K562 (cell line): ENCODE data around the gene TMC2. TPM values are rescaled to one million over a fixed set of nuclear protein-coding genes. Genes with fewer than 3 reads are reported as not detected.

Source experiments
- CHD1 ChIP-seq: fragments of 200-600 bp; sonication (generic); IDR thresholded peaks from one replicate; pipeline ENCODE4 v1.6.1; 2012; ENCODE audit warnings: mild to moderate bottlenecking, moderate library complexity, low read length, inconsistent platforms
- E4F1 ChIP-seq: fragments of 250-450 bp; sonication (Bioruptor Pico); IDR thresholded peaks from 2 replicates; pipeline ENCODE4 v1.5.0; 2021; ENCODE audit warnings: mild to moderate bottlenecking, borderline replicate concordance
- ELF4 ChIP-seq: fragments of 450-650 bp; formaldehyde crosslinking; IDR thresholded peaks from 2 replicates; pipeline ENCODE4 v1.4.0; 2022; ENCODE audit warnings: missing genetic modification characterization
- FOXP4 ChIP-seq: sonication (generic); formaldehyde crosslinking; IDR thresholded peaks from 2 replicates; pipeline ENCODE4 v1.8.0; 2022; ENCODE audit warnings: mild to moderate bottlenecking, missing genetic modification reagents, borderline replicate concordance
- GABPB2 ChIP-seq: fragments of 250-450 bp; sonication (Bioruptor Pico); conservative IDR thresholded peaks from 2 replicates; pipeline ENCODE4 v1.5.1; 2021; ENCODE audit warnings: mild to moderate bottlenecking
- HNRNPUL1 ChIP-seq: fragments of 200-400 bp; formaldehyde crosslinking; IDR thresholded peaks from 2 replicates; pipeline ENCODE4 v1.6.1; 2017; ENCODE audit warnings: low read length
- HSF4 ChIP-seq: fragments of 250-450 bp; sonication (Bioruptor Pico); IDR thresholded peaks from 2 replicates; pipeline ENCODE4 v2.1.2; 2022; ENCODE audit warnings: mild to moderate bottlenecking, moderate library complexity, borderline replicate concordance
- KDM5B ChIP-seq: fragments of 200-600 bp; sonication (generic); IDR thresholded peaks from 2 replicates; pipeline ENCODE4 v1.6.1; 2012; ENCODE audit warnings: low read depth, mild to moderate bottlenecking, moderate library complexity, low read length, control low read depth, inconsistent platforms; ENCODE audit not compliant: insufficient replicate concordance
- MAZ ChIP-seq, 2 experiments: fragments of 450-650 bp in 1 of 2; sonication (generic) in 1 of 2; formaldehyde crosslinking; IDR thresholded peaks in 1 of 2; conservative IDR thresholded peaks in 1 of 2; 2 replicates each; pipeline versions ENCODE4 v1.4.0 to v1.5.0; 2020; ENCODE audit warnings: mild to moderate bottlenecking in 1 of 2, missing genetic modification reagents in 1 of 2
- MBD1 ChIP-seq: fragments of 250-450 bp; sonication (Bioruptor Pico); IDR thresholded peaks from 2 replicates; pipeline ENCODE4 v1.8.0; 2022; ENCODE audit warnings: inconsistent platforms
- PRDM10 ChIP-seq: fragments of 450-650 bp; IDR thresholded peaks from 2 replicates; pipeline ENCODE4 v1.6.1; 2018; ENCODE audit not compliant: partially characterized antibody
- RBM15 ChIP-seq: fragments of 200-400 bp; formaldehyde crosslinking; IDR thresholded peaks from 2 replicates; pipeline ENCODE4 v1.6.1; 2018; ENCODE audit warnings: mild to moderate bottlenecking, low read length, moderate library complexity; ENCODE audit not compliant: insufficient read depth
- RHOXF2B ChIP-seq: fragments of 250-450 bp; sonication (Bioruptor Pico); conservative IDR thresholded peaks from 2 replicates; pipeline ENCODE4 v1.5.1; 2021
- SMARCA5 ChIP-seq: fragments of 450-650 bp; IDR thresholded peaks from 2 replicates; pipeline ENCODE4 v1.6.1; 2016
- SRSF7 ChIP-seq: fragments of 200-400 bp; formaldehyde crosslinking; optimal IDR thresholded peaks from 2 replicates; pipeline ENCODE3; 2017; ENCODE audit warnings: mild to moderate bottlenecking, low read depth, low read length
- TCF7L2 ChIP-seq: fragments of 150-350 bp; IDR thresholded peaks from 2 replicates; pipeline ENCODE4 v1.6.1; 2016; ENCODE audit warnings: low read depth, mild to moderate bottlenecking, low read length, moderate library complexity
- TFAM ChIP-seq: fragments of 250-450 bp; sonication (Bioruptor Pico); conservative IDR thresholded peaks from 2 replicates; pipeline ENCODE4 v1.5.0; 2021; ENCODE audit warnings: mild to moderate bottlenecking, moderate library complexity
- polyA plus RNA-seq, 8 experiments: library from polyadenylated mRNA; depleted of rRNA in 4 of 8; stranded (reverse) in 5 of 8; unstranded in 3 of 8; fragments of >200 nt; fragmentation: Nextera tagmentation in 2 of 8; fragmentation: Illumina TruSeq in 1 of 8; extraction: Ambion mirVana in 2 of 8; extraction: Trizol in 1 of 8; gene quantifications; 2 replicates each; pipeline versions ENCODE4 v1.2.1 to v1.2.3, GENCODE V29; 2011 to 2014; ENCODE audit warnings: inconsistent platforms in 1 of 8, missing spikeins in 1 of 8
- total RNA-seq, 7 experiments: library from RNA; depleted of rRNA in 6 of 7; stranded (reverse); fragments of >200 nt in 6 of 7; fragmentation: Illumina TruSeq in 2 of 7; extraction: Trizol in 2 of 7; gene quantifications; 2 replicates each; pipeline versions ENCODE4 v1.2.1 to v1.2.3, GENCODE V29; 2011 to 2021; ENCODE audit warnings: low replicate concordance in 1 of 7

TMC2 gene
- total and polyA plus RNA-seq, 9 of the 15 experiments (the other 6 are each of a cell fraction or from before 2014, with no cell fraction given) = not detected

- peak; percentile 66 for TF ChIP-seq PRDM10
- no peak for TF ChIP-seq TFAM (CRISPR knock-in tag)
- peak; percentile 50 for TF ChIP-seq CHD1
- TF ChIP-seq KDM5B = peak; percentile 80
- no peak for TF ChIP-seq E4F1 (CRISPR knock-in tag)
- no peak for TF ChIP-seq ELF4 (CRISPR knock-in tag)
- TF ChIP-seq MBD1 (CRISPR knock-in tag) = no peak
- TF ChIP-seq FOXP4 (CRISPR knock-in tag) = no peak
- TF ChIP-seq TCF7L2 = no peak
- no peak for TF ChIP-seq GABPB2
- no peak for TF ChIP-seq SMARCA5
- TF ChIP-seq RHOXF2B (CRISPR knock-in tag) = no peak
- no peak for TF ChIP-seq RBM15
- TF ChIP-seq HSF4 (CRISPR knock-in tag) = no peak
- 0 out of 4 replicates have a peak, but pooled peaks of 1 of the 2 experiments have one; percentile 18 for TF ChIP-seq MAZ (CRISPR knock-in tag; conservative IDR thresholded peaks at IDR 0.05 in 1 of 2, IDR thresholded peaks at IDR 0.05 in 1 of 2)
- TF ChIP-seq HNRNPUL1 = no peak
- no peak for TF ChIP-seq SRSF7
These were observed 11.5 kb upstream of the TMC2 start (continued) for GRCh38 chr20:2524709-2525506.
